GM19372 (cell line): Measurements from ENCODE around the gene CORO7.
"Not testable (repeated sequence)": the region's sequence is repeated elsewhere in the genome, so short reads cannot be mapped to it uniquely, and the experiment has no call there.

Experiments used
- ATAC-seq: cut with Tn5 transposase; IDR thresholded peaks from one replicate; pipeline ENCODE4 v1.9.1; 2021; ENCODE audit warnings: mild to moderate bottlenecking, low read depth, moderate library complexity; ENCODE audit not compliant: unreplicated experiment

CORO7 gene

DNA sequence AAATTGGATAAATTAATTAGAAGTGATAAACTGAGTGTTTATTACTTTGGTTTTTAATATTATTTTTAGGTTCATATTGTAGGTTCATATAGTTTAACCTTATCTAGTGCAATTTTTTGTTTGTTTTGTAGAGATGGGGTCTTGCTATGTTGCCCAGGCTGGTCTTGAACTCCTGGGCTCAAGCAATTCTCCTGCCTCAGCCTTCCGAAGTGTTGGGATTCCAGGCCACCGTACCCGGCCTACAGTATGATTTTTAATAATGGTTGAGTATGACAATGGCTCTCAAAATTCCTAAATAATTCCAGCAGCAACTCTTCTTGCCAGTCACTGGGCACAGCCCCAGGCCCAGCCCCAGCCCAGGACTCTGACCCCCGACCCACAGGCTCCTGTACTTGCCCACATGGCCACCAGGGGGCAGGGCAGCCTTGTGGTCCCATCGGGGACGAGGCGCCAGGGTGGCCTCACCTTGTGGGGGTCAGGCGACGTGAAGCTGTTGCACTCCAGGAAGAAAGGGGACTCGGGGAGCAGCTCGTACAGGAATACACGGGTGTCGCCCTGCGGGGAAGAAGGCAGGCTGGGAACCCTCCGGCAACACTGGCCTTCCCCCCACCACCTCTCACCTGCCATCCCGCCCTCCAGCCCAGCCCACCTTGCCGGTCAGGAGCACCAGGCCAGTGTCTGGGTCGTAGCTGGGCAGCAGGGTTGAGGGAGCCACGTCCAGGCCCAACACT, 57.4 kb downstream of the CORO7 start:
- no peak for ATAC-seq

DNA sequence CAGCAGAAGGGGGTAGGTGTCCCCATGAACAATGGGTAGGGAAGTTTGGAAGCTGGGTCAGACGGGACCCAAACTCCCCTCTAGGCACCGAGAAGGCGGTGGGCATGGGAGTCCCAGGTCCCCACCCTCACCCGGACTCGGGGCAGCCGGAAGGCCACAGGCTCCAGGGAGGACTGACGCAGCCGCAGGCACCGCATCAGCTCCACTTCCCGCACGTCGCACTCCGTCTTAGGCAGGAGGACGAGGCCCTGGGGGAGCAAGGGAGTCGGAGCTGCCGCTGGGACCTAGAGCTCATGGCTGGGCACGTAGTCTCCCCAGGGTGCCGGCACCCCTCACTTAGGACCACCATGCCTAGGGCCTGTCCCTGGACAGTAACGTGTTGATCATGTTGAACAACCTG, 58.2 kb downstream of the CORO7 start:
- ATAC-seq = no peak

DNA sequence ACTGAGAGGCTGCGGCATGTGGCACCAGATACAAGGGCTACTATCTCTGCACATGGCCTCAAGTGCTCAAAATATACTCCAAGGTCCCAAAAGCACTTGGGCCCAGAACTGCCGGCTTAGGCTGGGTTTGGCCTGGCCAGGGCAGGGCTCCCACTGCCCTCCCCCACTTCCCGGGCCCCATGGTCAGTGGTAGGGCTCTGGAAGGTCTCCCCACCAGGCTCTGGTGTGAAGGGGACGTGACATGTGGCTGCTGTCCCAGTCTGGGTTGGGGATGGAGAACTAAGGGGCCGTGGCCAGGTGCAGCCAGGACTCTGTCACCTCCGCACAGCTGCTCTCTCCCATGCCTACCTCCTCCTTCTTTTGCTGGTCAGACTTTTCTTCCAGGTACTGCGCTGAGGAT, 59.6 kb downstream of the CORO7 start:
- no peak for ATAC-seq

DNA sequence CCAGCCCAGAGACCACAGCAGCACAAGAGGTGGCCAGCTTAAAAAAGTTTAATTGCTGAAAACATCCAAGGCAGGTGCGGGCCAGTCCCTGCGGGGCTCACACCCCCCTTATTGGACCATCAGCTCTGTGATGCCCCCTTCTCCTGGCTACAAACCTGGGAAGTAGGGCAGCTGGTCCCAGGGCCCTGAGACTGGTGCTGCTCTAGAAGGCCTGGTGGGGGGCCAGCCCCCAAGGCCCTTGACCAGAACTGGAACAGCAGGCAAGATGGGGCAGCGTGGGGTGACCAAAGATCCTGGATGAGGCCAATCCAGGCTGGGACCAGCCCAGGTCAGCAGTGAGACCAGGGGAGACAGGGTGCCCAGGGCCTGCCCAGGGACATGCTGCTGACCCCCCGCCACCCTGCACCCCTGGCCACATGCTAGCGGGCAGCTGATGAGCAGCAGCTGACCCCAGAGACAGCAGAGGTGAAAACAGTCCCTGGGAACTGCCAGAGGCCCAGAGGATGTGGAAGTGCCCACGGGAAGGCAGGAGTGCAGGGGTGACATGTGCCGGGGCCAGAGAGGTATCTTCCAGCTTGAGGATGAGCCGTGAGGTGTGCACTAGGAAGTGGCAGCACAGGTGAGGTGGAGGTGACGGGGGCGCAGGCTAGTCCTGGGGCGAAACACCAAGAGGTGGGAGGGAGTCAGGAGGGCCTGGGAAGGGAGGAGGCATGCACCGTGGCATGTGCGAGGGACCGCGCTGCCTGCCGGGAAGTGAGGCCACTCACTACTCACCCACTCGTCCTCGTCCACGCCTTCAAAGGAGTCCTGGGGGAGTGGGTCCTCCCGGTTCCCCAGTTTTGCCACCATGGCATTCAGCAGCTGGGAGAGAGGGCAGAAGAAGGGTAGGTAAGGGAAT, 61.6 kb downstream of the CORO7 start:
- no peak for ATAC-seq

DNA sequence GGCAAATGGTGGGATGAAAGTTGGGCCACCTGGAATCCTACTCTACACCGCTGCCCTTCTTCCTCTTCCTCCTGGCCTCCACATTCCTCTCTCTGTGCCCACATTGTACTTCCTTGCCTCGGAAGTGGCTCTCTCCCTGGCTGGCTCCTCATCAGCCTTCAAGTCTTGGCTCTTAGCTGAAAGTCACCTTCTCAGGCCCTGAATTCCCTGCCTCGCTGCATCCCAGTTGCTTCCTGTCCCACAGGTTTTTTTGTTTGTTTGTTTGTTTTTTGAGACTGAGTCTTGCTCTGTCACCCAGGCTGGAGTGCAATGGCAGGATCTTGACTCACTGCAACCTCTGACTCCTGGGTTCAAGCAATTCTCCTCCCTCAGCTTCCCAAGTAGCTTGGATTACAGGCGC, 62.7 kb downstream of the CORO7 start:
- ATAC-seq = no peak

DNA sequence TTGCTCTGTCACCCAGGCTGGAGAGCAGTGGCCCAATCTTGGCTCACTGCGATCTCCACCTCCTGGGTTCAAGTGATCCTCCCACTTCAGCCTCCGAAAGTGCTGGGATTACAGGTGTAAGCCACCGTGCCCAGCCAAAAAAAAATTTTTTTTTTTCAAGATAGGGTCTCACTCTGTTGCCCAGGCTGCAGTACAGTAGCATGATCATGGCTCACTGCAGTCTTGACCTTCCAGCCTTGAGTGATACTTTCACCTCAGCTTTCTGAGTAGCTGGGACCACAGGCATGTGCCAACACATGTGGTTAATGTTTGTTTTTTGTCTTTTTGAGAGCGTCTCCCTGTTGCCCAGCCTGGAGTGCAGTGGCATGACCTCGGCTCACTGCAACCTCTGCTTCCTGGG, 63.6 kb downstream of the CORO7 start:
- ATAC-seq = no peak

DNA sequence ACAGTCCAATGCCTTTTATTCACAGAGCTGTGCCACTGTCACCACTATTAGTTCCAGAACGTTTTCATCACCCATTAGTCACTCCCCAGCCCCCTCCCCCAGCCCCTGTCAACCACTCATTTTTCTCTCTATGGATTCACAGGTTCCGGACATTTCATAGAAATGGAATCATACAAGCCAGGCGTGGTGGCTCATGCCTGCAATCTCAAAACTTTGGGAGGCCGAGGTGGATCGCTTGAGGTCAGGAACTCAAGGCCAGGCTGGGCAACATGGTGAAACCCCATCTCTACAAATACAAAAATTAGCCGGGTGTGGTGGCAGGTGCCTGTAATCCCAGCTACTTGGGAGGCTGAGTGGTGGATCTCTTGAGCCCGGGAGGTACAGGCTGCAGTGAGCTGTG, 64.5 kb downstream of the CORO7 start:
- ATAC-seq = no peak

DNA sequence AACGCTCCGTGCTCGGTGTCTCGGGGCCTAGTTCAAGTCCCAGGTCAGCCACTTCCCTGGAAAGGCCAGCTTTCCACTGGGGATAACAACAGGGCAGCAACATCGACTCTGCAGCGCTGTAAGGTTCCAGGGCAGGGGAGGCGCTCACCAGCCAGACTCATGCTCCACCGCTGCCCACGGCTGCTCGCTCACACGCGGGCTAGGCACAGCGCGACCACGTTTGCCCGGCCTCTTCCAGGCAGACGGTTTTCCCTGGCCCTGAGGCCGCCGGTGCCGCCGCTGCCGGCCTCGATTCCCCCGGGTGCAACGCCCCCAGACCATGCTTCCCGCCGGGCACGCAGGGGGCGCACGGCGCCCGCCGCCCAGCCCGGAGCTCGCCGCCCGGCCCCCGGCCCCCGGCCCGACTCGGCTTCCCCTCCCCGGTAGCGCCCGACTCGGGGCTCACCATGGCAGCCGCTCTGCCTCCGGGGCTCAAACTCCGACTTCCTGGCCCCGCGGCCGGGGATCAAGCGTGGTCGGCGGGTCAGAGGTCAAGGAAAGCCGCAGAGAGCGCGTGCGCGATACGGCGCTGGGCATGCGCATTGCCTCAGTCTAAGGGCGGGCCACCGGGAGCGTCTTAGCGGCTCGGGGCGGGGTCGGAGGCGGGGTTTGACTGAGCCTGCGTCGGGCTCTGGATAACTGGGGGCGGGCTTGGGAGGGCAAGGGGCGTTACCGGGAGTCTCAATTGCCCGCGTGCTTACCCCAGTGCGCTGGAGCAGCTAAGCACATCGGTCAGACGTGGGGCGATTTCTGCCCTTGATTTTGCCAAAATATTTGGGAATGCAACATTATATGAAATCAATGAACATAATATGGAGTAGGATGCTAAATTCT, 65.4 kb downstream of the CORO7 start, which contains the start of gene PAM16:
TSS of gene PAM16 (minus strand) at position 535 of the 873 bp plus-strand sequence. CDS start at position 448, 87 bp downstream.
- ATAC-seq = peak; percentile 94

DNA sequence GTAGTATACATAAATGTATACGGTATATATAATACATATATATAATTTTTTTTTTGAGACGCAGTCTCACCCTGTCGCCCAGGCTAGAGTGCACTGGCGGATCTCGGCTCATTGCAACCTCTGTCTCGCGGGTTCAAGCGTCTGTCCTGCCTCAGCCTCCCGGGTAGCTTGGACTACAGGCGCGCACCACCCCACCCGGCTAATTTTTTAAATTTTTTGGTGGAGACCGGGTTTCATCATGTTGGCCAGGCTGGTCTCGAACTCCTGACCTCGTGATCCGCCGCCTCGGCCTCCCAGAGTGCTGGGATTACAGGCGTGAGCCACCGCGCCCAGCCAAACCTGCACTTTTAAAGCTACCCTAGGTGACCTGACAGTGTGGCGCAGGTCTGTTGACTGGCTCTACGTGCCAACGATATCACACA, 66.0 kb downstream of the CORO7 start:
- no peak for ATAC-seq

DNA sequence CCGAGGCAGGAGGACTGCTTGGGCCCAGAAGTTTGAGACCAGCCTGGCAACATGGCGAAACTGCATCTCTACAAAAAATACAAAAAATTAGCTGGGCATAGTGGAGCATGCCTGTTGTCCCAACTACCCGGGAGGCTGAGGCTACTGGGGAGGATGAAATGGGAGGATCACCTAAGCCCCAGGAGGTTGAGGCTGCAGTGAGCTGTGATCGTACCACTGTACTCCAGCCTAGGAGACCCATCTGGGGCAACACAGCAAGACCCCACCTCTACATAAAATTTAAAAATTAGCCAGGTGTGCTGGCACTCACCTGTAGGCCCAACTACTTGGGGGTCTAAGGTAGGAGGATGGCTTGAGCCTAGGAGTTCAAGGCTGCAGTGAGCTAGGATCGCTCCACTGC, 67.1 kb downstream of the CORO7 start:
- ATAC-seq = no peak

DNA sequence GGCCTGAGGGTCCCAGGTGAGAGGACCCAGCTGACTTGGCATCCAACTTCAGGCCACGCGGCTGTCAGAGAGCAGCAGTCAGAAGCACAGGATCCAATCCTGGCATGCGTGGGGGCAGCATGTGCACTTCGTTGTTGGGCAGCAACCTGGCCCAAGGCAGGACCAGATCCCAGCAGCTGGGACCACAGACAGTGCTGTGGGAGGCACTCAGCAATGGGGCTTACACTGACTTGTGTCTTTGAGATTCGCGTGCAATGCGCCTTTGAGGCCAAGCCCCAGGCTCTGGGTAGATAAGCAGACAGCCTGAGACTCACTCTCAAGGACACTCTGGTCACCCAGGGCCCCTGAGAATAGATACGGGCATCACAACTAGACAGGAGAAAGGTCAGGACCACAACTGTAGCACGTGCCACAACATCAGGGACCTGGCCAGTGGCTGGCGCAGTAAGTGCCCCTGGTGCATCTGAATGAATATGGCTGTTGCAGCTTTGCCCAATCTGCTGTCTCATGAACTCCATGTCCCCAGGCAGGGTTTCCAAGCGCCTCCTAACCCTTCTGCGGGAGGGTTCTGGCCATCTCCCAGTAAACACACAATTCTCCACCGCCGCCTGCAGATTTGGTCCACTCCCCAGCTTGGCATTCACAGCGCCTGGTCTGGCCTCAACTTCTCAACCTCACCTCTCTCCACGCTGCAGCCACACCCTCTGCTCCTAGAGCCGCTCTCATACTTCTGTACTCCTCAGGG, 68.5 kb downstream of the CORO7 start:
- no peak for ATAC-seq

DNA sequence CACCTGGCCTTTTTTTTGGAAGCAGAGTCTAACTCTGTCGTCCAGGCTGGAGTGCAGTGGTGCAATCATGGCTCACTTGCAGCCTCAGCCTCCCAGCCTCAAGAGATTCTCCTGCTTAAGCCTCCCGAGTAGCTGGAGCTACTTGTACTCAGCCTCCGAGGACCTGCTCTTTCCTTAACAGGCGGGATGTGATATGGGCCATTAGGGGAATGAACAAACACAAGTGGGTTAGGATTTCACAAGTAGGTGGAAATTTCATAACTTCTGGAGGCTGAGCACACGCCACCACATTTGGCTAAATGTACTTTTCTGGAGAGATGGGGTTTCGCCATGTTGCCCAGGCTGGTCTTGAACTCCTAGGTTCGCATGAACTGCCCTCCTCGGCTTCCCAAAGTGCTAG, 69.4 kb downstream of the CORO7 start:
- ATAC-seq = no peak

DNA sequence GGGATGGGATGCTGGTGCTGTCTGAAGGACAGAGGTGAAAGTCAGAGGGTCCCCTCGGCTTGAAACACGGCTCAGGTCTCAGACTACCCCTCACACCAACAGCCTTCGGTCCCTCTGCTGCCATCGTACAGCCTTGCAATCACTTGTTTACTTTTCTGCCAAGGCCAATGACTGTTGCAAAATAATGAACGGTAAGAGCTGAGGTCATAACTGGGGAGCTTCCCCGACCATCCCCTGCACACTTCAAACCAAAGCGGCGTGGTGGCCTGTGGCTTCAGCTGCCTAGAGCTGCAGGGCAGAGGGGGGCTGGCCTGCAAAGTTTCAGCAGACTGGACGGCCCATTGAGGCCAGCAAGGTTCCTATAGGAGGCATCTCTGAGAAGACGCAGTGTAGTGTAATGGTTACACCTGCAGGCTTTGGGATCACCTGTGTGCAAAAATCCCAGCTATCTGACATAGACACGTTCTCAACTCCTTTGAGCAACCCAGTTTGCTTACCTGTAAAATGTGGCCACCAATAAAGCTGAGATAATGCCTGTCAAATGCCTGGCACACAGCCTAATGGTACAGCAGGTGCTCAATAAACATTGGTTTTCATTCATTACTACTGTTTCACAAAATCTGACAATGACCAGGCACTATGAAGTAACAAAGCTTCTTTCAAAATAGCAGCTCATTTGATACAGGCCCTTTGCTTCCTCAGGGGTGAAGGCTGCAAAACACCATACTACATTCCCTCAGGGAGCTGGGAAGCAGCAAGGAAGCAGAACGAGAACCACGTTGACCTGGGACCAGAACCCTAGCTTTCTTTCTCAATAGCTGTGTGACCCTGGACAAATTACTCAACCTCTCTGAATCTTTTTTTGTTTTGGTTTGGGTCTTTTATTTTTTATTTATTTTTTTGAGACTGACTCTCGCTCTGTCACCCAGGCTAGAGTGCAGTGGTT, 70.3 kb downstream of the CORO7 start:
- no peak for ATAC-seq

DNA sequence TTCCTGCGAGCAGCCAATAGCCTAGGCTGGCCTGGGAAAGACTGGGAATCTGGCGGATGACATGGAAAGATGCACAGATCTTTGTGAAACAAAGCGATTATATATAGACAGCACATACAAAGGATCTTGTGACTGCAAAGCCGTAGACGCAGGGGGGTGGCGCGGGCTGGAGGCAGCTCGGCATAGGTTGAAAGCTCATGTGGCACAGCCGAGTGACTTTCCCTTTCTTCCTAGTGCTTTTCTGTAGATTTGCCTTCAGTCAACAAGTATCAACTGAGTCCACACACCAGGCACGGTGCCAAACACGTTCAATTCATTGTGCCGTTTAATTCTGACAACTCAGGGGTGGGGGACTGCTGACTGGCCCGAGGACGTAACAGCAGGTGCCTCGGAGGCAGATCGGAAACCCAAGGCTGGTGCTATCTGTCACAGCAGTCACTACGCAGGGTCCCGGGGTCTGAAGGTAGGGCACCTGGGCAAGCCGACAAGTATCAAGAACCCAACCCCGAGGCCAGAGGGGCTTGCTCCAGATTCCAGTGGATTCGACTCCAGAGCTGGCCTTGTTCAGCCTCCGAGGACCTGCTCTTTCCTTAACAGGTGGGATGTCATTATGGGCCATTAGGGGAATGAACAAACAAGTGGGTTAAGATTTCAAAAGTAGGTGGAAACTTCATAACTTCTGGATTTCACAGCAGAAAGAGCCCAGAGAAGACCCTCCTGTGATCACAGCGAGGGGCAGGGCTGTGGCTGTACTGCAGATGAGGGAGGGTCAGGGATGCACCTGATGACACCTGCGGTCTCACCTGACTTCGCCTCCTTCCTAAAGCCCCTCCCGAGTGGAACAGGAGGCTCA, 71.2 kb downstream of the CORO7 start:
- no peak for ATAC-seq

DNA sequence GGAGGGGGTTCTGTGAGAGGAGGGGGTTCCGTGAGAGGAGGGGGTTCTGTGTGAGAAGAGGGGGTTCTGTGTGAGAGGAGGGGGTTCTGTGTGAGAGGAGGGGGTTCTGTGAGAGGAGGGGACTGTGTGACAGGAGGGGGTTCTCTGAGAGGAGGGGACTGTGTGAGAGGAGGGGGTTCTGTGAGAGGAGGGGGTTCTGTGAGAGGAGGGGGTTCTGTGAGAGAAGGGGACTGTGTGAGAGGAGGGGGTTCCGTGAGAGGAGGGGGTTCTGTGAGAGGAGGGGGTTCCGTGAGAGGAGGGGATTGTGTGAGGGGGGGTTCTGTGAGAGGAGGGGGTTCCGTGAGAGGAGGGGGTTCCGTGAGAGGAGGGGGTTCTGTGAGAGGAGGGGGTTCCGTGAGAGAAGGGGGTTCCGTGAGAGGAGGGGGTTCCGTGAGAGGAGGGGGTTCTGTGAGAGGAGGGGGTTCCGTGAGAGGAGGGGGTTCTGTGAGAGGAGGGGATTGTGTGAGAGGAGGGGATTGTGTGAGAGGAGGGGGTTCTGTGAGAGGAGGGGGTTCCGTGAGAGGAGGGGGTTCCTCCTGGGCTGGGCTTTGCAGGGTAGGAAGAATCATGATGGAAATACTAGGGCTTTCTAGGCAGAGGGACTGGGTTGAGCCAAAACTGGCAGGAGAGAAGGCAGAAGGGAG, 72.0 kb downstream of the CORO7 start:
- ATAC-seq = not testable (repeated sequence)

DNA sequence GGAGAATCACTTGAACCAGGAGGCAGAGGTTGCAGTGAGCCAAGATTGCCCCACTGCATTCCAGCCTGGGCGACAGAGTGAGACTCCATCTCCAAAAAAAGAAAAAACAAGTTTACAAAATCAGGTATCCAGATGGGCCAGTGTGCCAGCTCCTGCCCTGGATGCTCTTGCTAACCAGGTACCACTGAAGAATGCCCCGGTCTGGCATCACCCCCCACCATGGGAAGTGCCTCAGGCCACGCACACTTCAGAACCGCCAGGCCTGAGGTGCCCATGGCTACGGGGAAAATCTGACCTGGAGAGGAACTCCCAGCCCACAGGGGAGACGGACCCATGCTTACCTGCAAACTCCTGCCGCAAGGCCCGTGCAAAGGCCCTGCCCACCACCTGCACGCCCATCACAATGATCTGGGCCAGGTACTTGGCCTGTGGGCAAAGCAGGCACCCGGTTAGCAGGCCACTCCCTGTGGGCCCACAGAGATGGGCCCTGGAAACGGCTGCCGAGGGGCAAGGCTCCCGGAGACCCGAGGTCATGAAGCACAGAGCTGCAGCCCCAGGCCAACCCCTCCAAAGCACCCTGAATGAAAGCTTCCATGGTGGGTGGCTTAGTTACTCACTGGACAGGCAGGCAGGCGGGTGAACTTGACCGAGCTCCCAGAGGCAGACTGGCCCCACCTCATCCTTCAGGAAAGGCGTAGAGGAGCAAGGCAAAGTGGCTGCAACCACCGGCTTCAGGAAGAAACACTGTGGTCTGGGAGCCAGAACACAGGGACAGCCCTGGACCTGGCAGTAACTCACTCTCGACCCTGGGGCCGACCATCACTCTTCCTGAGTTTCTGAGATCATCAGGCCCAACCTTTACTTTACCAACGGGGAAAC, 73.3 kb downstream of the CORO7 start:
- no peak for ATAC-seq

DNA sequence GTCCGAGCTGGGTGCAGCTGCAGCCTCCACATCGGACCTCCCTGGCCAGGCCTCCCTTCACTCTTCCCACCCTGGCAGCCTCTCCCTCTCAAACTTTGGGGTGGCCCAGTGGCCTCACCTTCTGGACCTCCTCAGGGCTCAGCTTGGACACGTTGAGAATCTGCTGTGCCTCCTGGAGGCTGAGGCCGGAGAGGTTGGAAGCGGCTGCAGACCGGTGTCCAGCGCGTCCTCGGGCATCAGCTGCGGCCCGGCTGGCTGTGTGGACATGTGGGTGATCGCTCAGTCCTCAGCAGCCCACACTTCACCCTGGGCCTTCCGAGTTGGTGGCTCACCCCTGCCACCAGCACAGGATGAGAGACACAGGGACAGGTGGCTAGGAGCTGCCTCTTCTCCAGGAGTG, 75.1 kb downstream of the CORO7 start:
- ATAC-seq = no peak
